GM19043 (cell line): ENCODE results near the gene DAPK2.
A peak's percentile ranks its signal among the peaks of the same experiment; 100 is the strongest.
"Not testable (repeated sequence)": the region's sequence is repeated elsewhere in the genome, so short reads cannot be mapped to it uniquely, and the experiment has no call there.

Experiments
- ATAC-seq: cut with Tn5 transposase; IDR thresholded peaks from one replicate; pipeline ENCODE4 v1.9.1; 2021; ENCODE audit warnings: low read depth; ENCODE audit not compliant: unreplicated experiment

DAPK2 gene

DNA sequence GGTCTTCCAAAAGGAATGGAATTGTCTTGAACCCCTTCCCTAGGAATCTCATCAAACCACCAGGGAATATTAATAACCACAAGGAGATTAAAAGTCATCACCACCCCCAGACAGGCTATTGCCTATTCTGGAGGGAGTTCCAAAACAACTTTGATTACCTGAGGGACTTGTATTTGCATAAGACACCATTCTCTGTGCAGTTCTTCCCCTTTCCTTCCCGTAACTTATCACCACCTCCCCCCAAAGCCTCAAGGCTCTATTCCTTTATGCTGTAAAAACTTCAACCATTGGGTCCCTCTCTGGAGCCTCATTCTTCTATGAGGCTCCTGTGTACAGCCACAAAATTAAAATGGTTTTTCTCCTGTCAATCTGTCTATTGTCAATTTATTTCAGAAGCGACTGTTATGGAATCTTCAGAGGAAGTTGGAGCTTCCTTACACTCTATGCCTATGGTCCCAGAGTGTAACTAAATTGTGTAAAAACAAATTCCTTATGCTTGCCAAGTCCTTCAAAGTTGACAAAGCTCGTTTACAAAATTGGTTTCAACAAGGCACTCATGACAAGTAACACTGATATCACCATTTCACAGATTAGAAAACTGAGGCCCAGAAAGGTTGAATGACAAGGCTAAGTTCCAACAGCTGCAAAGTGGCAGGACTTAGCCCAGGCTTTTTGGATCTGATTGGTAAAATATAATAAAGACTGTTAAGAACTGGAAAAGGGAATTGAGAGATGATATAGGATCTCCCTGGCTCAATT, 144.2 kb downstream of the DAPK2 start:
- ATAC-seq = no peak

DNA sequence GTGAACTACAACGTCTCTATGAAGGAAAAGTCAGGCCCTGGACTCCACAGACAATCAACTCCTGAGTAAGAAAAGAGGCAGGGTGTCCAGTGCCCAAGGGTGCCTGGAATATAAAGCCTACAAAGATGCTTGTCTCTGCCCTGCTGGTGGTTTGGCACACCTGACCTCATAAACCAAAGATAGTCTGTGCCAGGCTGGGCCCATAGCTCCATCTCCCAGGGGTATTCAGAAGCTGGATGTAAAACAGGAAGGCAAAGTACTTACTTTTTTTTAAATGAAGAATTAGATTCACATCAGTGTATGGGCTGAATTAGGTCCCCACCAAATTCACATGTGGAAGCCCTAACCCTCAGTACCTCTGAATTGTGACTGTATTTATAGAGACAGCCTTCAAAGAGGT, 146.0 kb downstream of the DAPK2 start:
- ATAC-seq = no peak

DNA sequence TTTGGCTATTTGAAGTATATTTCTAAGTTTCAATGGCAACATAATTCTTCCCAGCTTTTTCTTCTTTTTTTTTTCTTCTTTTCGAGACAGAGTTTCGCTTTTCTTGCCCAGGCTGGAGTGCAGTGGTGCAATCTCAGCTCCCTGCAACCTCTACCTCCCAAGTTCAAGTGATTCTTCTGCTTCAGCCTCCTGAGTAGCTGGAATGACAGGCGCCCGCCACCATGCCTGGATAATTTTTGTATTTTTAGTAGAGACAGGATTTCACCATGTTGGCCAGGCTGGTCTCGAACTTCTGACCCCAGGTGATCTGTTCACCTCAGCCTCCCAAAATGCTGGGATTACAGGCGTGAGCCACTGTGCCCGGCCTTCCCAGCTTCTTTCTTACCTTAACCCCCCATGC, 146.7 kb downstream of the DAPK2 start:
- ATAC-seq = not testable (repeated sequence)

DNA sequence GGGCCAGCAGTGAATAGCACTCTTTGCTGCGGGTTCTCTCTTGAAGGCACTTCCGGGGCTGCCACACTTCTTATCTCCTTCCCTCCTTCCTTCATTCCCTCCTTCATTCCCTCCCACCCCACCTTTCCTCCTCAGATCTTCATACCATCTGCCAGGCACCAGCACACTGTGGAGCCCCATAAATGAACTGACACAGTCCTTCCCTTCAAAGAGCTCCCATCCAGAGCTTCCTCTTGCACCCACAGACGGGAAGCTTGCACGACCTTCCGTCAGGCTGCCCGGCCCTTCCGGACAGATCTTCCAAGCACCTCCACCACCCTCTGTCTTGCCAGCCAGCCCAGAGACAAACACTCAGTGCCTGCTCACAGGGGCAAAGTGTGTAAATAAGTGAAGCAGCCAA, 147.1 kb downstream of the DAPK2 start:
- ATAC-seq = no peak

- peak; percentile 63 for ATAC-seq
Observed at GRCh38 chr15:63896336-63897115, 149.8 kb downstream of the DAPK2 start.

- no peak for ATAC-seq
Observed at GRCh38 chr15:63895787-63896218, 150.5 kb downstream of the DAPK2 start.

- no peak for ATAC-seq
Observed at GRCh38 chr15:63895194-63895593, 151.1 kb downstream of the DAPK2 start.

- no peak for ATAC-seq
Observed at GRCh38 chr15:63894662-63894949, 151.7 kb downstream of the DAPK2 start.

DNA sequence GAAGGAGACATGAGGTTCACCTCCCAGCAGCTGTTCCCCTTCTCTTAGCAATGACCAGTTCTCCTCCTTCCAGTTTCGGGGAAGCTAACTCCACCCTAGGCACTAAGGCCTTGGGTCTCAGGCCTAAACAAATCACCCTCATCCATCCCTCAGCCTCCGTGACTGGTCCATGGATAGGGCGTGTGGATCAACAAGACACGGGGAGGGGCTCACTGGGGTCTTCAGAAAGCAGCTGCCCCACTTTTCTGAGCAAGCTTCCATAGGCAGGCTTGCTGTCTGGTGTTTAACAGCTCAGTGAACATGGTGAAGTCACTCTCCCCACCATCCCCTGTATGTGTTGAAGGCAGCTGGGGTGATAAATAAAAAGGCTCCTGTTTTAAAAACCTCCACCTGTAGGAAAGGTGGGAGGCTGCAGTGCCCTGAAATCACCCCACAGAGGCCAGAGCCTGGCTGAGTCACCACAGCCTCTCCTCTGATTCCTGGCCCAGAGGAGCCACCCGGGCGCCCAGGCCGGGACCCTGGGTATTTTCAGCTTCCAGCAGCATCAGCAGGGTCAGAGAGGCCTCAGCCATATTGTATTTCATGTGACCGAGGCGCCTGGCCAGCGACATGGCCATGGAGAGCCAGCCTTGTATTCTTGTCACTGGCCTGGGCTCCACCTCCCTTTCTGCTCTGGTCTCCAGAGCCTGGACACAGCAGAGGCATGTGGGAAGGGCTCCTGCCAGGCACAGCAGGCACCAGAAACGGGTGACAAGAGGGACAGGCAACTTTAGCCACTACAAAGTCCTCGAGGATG, 152.2 kb downstream of the DAPK2 start:
- no peak for ATAC-seq

GRCh38 chr15:63892794-63893441, 153.4 kb downstream of the DAPK2 start:
- ATAC-seq = no peak

DNA sequence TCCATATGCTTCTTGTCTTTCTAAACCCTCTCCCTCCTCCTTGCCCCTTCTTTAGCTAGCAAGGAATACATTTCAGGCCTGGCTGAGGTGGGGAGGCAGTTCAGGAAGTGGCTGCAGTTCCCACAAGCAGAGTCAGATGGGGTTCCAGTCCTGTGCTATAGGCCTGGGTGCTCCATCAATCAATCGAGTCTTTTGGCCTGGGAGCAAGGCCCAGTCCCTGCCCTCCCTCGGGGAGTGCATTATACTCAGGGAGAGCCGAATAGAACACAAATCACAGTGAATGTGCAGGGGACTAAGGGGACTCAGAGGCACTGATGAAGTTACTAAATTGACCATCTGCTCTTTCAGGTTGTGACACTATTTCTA, 154.5 kb downstream of the DAPK2 start:
- no peak for ATAC-seq

DNA sequence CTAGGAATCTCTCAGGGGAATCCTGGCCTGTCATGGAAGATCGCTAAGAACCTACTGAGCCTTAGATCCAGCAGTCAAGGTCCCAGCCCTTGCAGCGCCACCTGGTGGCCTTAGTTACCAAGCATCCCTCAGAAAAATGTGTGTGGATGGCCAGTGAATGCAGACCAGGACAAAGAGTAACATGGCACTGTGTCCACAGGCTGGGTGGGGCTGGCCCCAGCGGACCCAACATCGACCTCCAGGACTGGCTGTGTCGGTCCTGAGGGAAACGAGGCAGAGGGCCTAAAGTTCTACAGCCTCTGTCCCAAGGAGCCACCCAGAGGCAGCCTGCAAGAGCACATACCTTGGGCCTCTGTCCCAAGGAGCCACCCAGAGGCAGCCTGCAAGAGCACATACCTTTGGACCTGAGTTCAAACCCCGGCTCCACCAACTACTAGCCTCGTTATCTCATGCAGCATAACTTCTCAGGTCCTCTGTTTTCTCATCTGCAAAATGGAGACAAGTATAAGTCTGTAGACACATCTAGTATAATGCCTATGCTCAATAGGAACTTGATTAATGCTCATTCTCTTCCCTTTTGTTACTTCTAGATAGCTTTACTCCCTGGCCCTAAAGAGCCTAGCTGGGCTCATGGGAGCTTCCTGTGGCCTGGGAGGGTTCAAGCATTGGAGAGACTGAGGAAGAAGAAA, 155.1 kb downstream of the DAPK2 start:
- ATAC-seq = no peak

DNA sequence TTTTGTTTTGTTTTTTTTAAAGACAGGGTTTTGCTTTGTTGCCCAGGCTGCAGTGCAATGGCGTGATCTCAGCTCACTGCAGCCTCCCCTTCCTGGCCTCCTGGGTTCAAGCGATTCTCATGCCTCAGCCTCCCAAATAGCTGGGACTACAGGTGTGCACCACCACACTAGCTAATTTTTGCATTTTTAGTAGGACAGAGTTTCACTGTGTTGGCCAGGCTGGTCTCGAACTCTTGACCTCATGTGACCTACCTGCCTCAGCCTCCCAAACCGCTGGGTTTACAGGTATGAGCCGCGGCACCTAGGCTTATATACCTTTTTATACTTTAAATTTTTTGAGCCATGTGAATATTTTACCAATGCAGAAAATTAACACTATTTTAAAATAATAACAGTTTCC, 155.7 kb downstream of the DAPK2 start:
- ATAC-seq = no peak

DNA sequence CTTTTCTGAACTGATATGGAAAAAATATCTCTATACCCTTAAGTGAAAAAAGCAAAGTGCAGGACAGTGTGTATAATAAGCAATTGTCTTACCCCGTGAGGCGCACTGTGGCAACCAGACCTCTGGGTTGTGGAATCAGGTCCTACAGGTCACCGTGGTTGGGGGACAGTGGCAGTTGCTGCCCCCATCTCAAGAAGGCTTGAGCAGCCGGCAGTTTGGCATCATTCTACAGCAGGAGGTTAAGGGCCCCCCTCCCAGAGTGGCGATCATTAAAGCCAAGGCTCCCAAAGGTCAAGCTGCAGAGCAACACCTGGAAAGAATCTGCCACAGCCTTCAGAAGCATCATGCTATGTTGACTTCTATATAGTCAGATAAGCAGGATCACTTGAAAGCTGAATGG, 156.5 kb downstream of the DAPK2 start:
- ATAC-seq = no peak

DNA sequence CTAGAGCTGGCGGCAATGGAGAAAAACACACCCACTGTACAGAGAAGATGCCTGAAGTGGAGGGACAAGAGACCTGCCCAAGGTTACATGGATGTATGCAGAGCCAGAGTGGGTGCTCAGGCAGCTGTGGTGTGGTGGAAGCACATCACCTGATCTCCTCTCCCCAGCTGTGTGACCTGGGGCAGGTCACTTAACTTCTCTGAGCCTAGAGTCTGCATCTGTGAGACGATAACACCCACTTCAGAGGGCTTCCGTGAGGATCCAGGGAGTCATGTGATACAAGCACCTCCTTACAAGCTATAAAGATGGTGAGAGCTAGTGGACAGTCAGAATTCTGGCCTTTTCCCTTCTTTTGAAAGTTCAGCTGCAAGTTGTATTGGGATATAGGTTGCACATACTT, 157.5 kb downstream of the DAPK2 start:
- ATAC-seq = no peak

- ATAC-seq = no peak
Observed at GRCh38 chr15:63888146-63888545, 158.1 kb downstream of the DAPK2 start.

DNA sequence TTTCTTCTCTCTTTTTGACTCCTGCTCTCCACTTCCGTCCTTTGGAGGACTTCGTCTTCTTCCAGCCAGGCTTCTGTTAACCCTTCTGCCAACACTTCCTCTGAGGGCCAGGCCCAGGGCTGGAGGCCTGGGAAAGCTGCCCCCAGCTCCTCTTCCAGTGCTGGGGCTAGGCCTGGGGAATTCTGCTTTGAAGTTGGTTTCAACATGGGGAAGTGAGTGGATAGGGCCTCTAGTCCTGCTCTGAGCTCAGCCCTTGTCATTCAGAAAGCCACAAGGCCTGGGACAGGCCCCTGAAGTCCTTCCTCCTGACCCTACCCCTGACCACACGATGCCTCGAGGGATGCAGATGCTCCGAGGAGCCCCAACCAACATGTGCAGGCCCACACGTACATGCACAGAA, 158.7 kb downstream of the DAPK2 start:
- no peak for ATAC-seq

DNA sequence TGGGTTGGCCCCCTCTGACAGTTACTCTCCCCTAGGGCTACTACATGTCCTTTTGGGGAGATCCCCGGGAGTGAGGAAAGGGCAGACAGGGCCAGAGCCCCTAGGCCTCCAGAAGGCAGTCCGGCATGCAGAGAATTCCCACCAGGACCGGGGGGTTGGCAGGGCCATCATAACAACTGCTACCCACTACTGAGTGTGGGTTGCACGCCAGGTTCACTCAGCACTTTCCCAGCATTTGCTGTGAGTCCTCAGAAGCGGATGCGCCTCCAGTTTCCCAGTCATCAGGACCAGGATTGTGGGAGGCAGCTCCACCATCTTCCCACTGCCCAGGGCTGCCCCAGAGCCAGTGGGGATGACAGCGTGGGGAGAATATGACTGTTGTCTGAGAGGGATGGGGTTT, 161.3 kb downstream of the DAPK2 start:
- no peak for ATAC-seq

- ATAC-seq = no peak
Observed at GRCh38 chr15:63881431-63881830, 164.9 kb downstream of the DAPK2 start.

DNA sequence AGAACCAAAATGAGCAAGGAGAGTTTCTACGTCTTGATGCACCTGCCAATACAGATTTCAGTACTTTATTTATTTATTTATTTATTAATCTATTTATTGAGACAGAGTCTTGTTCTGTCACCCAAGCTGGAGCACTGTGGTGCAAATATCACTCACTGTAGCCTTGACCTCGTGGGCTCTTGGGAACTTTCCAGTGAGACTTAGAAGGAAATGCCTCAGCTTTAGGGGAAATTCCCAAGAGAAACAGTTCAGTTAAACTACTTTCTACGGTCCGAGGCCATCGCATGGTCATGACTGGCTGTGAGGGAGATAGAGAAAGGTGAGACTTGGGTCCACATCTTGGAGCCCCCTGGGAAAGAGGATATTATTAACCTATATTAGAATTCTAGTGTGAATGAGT, 165.5 kb downstream of the DAPK2 start:
- ATAC-seq = no peak
